GM23338 (cell line): ENCODE data around the gene TBPL1. TPM values are rescaled to one million over a fixed set of nuclear protein-coding genes. Genes with fewer than 3 reads are reported as not detected.

Source experiments
- ATAC-seq: fragments of 200-7000 bp; cut with Tn5 transposase; 3 replicates; pipeline ENCODE4 v1.9.1; 2020
- DNase-seq: peaks from one replicate; pipeline ENCODE4 v3.0.0-alpha.2; 2015; ENCODE audit warnings: low spot score
- H2AFZ ChIP-seq: fragments of 200-600 bp; sonication (generic); 2 replicates; pipeline ENCODE4 v1.8.0; 2016; ENCODE audit warnings: antibody characterized with exemption, mild to moderate bottlenecking, moderate library complexity
- H3F3A ChIP-seq: fragments of 200-600 bp; sonication (generic); replicated peaks from 2 replicates; pipeline ENCODE4 v1.8.0; 2017; ENCODE audit warnings: antibody characterized with exemption, mixed run types, low read depth
- H3K27ac ChIP-seq: fragments of 200-600 bp; sonication (generic); 2 replicates; pipeline ENCODE4 v1.6.1; 2016; ENCODE audit warnings: low read depth
- H3K27me3 ChIP-seq: fragments of 200-600 bp; sonication (generic); 2 replicates; pipeline ENCODE4 v1.8.0; 2016; ENCODE audit warnings: mild to moderate bottlenecking, mixed run types, moderate library complexity; ENCODE audit not compliant: insufficient read depth
- H3K36me3 ChIP-seq: fragments of 200-600 bp; sonication (generic); 2 replicates; pipeline ENCODE4 v1.8.0; 2016; ENCODE audit warnings: mild to moderate bottlenecking; ENCODE audit not compliant: insufficient read depth
- H3K4me1 ChIP-seq: fragments of 200-600 bp; sonication (generic); 2 replicates; pipeline ENCODE4 v1.8.0; 2016; ENCODE audit warnings: mild to moderate bottlenecking, moderate library complexity; ENCODE audit not compliant: insufficient read depth
- H3K4me2 ChIP-seq: fragments of 200-600 bp; sonication (generic); 2 replicates; pipeline ENCODE4 v1.7.1; 2017; ENCODE audit warnings: mixed run types
- H3K4me3 ChIP-seq: fragments of 200-600 bp; sonication (generic); 2 replicates; pipeline ENCODE4 v1.6.1; 2016; ENCODE audit warnings: mixed run types
- H3K79me2 ChIP-seq: fragments of 200-600 bp; sonication (generic); replicated peaks from 2 replicates; pipeline ENCODE4 v1.8.0; 2017; ENCODE audit warnings: mild to moderate bottlenecking; ENCODE audit not compliant: insufficient read depth
- H3K9me2 ChIP-seq: fragments of 200-600 bp; sonication (generic); 2 replicates; pipeline ENCODE4 v1.8.0; 2017; ENCODE audit not compliant: insufficient read depth
- H4K20me1 ChIP-seq: fragments of 200-600 bp; sonication (generic); replicated peaks from 2 replicates; pipeline ENCODE4 v1.8.0; 2017; ENCODE audit warnings: mild to moderate bottlenecking; ENCODE audit not compliant: insufficient read depth
- H3K27ac Mint-ChIP-seq: 2 replicates; pipeline ENCODE4 v1.8.0; 2020; ENCODE audit warnings: inconsistent platforms, mild to moderate bottlenecking, moderate library complexity, mixed read lengths
- H3K27me3 Mint-ChIP-seq: 3 replicates; pipeline ENCODE4 v1.8.0; 2022; ENCODE audit warnings: low read depth, mild to moderate bottlenecking, moderate library complexity, mixed read lengths, inconsistent platforms; ENCODE audit not compliant: insufficient read depth, poor library complexity
- H3K36me3 Mint-ChIP-seq: 3 replicates; pipeline ENCODE4 v1.8.0; 2021; ENCODE audit warnings: low read depth, mild to moderate bottlenecking, inconsistent platforms, moderate library complexity, mixed read lengths
- H3K4me1 Mint-ChIP-seq: 3 replicates; pipeline ENCODE4 v1.8.0; 2020; ENCODE audit warnings: mild to moderate bottlenecking, inconsistent platforms, mixed read lengths
- H3K4me3 Mint-ChIP-seq: 3 replicates; pipeline ENCODE4 v1.8.0; 2021; ENCODE audit warnings: moderate library complexity, mild to moderate bottlenecking, inconsistent platforms, mixed read lengths
- H3K9me3 Mint-ChIP-seq: 3 replicates; pipeline ENCODE4 v1.8.0; 2020; ENCODE audit warnings: moderate library complexity, mild to moderate bottlenecking, inconsistent platforms, mixed read lengths
- EZH2 ChIP-seq: fragments of 200-600 bp; sonication (generic); IDR thresholded peaks from one replicate; pipeline ENCODE4 v1.8.0; 2017; ENCODE audit warnings: antibody characterized with exemption, mild to moderate bottlenecking, low read depth; ENCODE audit not compliant: unreplicated experiment
- EZH2phosphoT487 ChIP-seq: fragments of 200-600 bp; sonication (generic); IDR thresholded peaks from one replicate; pipeline ENCODE4 v1.8.1; 2018; ENCODE audit warnings: antibody characterized with exemption; ENCODE audit not compliant: unreplicated experiment
- POLR2AphosphoS5 ChIP-seq: IDR thresholded peaks from 2 replicates; pipeline ENCODE4 v1.6.1; 2016; ENCODE audit warnings: antibody characterized with exemption, low read depth
- STAT1 ChIP-seq: IDR thresholded peaks from one replicate; pipeline ENCODE4 v1.6.1; 2016; ENCODE audit warnings: antibody characterized with exemption; ENCODE audit not compliant: unreplicated experiment
- ZNF331 ChIP-seq: fragments of 250-450 bp; sonication (Bioruptor Pico); IDR thresholded peaks from 2 replicates; pipeline ENCODE4 v1.5.0; 2020; ENCODE audit warnings: low read depth, mild to moderate bottlenecking, moderate library complexity
- polyA plus RNA-seq: library from polyadenylated mRNA; unstranded; fragments of >200 nt; fragmentation: Nextera tagmentation; extraction: Ambion mirVana; gene quantifications from 2 replicates; pipeline ENCODE4 v1.2.1, GENCODE V29; 2016
- total RNA-seq: library from RNA; depleted of rRNA; stranded (reverse); fragments of >200 nt; shearing (Covaris generic); gene quantifications from 2 replicates; pipeline ENCODE4 v1.2.3, GENCODE V29; 2014
- TF ChIP-seq, protein P1 (sequence below): IDR thresholded peaks from 2 replicates; pipeline ENCODE4 v1.6.1; 2016; ENCODE audit warnings: antibody characterized with exemption
- TF ChIP-seq, protein P2 (sequence below): IDR thresholded peaks from one replicate; pipeline ENCODE4 v1.6.1; 2018; ENCODE audit warnings: antibody characterized with exemption; ENCODE audit not compliant: unreplicated experiment

The TBPL1 gene
- total and polyA plus RNA-seq, 2 experiments from 2014 or later = 72.9 to 139 TPM

DNA sequence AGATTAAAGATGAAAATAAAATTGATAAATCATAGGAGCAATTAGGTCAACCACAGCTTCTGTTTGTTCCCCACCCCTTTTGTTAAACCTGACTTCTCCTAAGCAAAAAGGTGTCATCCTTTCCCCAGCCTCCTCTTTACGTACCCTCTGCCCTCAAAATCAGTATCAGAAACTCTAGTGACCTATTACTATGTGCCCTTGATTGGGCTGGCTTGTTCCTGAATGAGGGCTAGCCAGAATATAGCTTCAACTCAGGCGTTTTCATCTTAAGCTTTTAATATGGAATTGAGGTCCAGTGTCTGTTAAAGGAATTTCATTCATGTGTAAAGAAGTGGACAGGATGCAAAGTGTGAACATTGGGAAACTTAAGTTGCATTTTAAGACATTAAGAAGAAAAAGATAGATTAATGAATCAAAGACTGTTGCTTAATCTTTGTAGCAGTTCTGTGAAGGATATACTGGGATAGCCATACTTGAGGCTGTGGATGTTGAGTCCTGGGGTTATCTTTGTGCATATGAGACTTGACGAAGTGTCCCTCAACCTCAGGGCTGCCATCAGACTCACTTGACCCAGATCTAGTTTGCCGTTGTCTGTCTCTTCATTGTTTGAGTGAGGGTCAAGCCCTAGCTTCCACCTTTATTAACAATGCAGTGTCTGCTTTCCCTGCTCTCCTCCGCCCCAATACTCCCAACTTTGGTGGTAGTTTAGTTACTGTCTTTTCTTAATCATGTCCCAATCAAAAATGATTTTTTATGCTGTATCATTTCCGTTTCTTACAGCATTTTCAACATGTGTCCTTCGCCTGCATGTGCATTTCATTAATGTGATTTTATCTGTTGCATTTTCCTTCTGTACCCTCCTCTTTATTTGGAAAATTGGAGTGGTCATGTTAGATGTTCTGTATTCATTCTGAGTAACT is 1.9 kb downstream of the TBPL1 start:
- Histone ChIP-seq H3K4me1 (peaks cover 23% of the 10 kb centered on the region), H3K27ac (no peak overlapping the region), H3K79me2 (peaks cover 65% of the 10 kb centered on the region), H3K9me2 (no peaks in the 10 kb centered on the region), H3K4me2 (peak overlapping the region; percentile 92), H3K4me3 (peak overlapping the region; percentile 57), H3K36me3 (no peaks in the 10 kb centered on the region), H3F3A (no peaks in the 10 kb centered on the region), H2AFZ (no peak overlapping the region), H3K27me3 (no peaks in the 10 kb centered on the region), H4K20me1 (peaks cover 20% of the 10 kb centered on the region)
- Mint-ChIP-seq H3K4me3 (peak overlapping the region; percentile 98), H3K36me3 (no peaks in the 10 kb centered on the region), H3K9me3 (no peaks in the 10 kb centered on the region), H3K27ac (no peak overlapping the region), H3K27me3 (peaks cover 9% of the 10 kb centered on the region), H3K4me1 (peaks cover 34% of the 10 kb centered on the region)
- ATAC-seq (no peak), DNase-seq (no peak)
- TF ChIP-seq ZNF331 (CRISPR knock-in tag) = no peak
- no peak for TF ChIP-seq POLR2AphosphoS5
- no peak for TF ChIP-seq STAT1
- TF ChIP-seq, protein P1, sequence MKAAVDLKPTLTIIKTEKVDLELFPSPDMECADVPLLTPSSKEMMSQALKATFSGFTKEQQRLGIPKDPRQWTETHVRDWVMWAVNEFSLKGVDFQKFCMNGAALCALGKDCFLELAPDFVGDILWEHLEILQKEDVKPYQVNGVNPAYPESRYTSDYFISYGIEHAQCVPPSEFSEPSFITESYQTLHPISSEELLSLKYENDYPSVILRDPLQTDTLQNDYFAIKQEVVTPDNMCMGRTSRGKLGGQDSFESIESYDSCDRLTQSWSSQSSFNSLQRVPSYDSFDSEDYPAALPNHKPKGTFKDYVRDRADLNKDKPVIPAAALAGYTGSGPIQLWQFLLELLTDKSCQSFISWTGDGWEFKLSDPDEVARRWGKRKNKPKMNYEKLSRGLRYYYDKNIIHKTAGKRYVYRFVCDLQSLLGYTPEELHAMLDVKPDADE = no peak
- no peak for TF ChIP-seq EZH2phosphoT487
- TF ChIP-seq, protein P2, sequence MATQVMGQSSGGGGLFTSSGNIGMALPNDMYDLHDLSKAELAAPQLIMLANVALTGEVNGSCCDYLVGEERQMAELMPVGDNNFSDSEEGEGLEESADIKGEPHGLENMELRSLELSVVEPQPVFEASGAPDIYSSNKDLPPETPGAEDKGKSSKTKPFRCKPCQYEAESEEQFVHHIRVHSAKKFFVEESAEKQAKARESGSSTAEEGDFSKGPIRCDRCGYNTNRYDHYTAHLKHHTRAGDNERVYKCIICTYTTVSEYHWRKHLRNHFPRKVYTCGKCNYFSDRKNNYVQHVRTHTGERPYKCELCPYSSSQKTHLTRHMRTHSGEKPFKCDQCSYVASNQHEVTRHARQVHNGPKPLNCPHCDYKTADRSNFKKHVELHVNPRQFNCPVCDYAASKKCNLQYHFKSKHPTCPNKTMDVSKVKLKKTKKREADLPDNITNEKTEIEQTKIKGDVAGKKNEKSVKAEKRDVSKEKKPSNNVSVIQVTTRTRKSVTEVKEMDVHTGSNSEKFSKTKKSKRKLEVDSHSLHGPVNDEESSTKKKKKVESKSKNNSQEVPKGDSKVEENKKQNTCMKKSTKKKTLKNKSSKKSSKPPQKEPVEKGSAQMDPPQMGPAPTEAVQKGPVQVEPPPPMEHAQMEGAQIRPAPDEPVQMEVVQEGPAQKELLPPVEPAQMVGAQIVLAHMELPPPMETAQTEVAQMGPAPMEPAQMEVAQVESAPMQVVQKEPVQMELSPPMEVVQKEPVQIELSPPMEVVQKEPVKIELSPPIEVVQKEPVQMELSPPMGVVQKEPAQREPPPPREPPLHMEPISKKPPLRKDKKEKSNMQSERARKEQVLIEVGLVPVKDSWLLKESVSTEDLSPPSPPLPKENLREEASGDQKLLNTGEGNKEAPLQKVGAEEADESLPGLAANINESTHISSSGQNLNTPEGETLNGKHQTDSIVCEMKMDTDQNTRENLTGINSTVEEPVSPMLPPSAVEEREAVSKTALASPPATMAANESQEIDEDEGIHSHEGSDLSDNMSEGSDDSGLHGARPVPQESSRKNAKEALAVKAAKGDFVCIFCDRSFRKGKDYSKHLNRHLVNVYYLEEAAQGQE = no peak
- no peak for TF ChIP-seq EZH2

DNA sequence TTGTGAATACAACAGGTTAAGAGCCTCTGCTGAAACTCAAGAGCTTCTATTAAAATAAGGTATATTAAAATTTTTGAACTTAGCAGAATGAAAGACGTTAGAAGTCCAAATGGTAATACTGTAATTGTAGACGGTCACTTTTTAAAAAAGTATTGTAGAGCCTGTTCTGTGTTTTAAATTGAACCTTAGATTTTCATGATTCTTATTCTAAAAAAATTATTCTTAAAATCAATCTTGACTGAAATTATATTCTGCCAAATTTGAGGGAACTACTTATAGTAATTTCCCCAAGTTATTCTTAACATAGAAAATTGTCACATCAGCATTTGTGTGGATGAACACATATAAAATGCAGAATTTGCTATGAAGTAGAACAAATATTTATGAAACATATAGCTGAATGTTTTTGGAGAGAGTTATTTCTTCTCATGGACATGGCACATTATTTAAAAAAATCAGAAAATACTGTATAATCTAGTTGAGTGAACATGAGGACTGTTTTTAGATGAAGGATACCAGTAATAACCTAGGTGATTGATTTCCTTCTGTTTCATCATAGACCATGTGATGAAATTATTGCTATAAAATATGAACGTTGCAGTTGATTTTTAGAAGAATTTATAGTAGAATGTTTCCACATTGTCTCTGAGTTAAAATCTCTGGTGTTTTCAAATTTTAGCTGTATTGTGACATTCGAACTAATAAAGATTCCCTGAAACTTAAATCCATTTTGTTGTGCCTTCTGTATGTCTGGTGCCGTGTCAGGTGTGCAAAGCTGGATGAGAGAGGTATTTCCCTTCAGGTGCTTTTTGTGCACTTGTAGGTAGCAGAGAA is 2.8 kb downstream of the TBPL1 start:
- ATAC-seq = no peak
- Histone ChIP-seq H4K20me1 (peaks cover 29% of the 10 kb centered on the region), H3K4me2 (peak overlapping the region; percentile 92), H3K4me3 (peak overlapping the region; percentile 57; the same call in 1 of the 2 replicates), H3F3A (no peaks in the 10 kb centered on the region), H3K36me3 (no peaks in the 10 kb centered on the region), H3K79me2 (peaks cover 74% of the 10 kb centered on the region), H3K27me3 (no peaks in the 10 kb centered on the region), H3K27ac (no peak overlapping the region), H3K4me1 (peaks cover 23% of the 10 kb centered on the region), H3K9me2 (no peaks in the 10 kb centered on the region), H2AFZ (no peak overlapping the region)
- H3K9me3 Mint-ChIP-seq = no peaks in the 10 kb centered on the region
- H3K27ac Mint-ChIP-seq = no peak overlapping the region
- peaks cover 34% of the 10 kb centered on the region for H3K4me1 Mint-ChIP-seq
- no peaks in the 10 kb centered on the region for H3K36me3 Mint-ChIP-seq
- peak overlapping the region; percentile 98 for H3K4me3 Mint-ChIP-seq
- no peak for DNase-seq
- peaks cover 9% of the 10 kb centered on the region for H3K27me3 Mint-ChIP-seq
- TF ChIP-seq EZH2phosphoT487 = no peak
- TF ChIP-seq, protein P2 = no peak
